SU-DHL-6 (cell line): Measurements from ENCODE around the gene SFI1.

ENCODE experiments used
- EZH2phosphoT487 ChIP-seq: fragments of 200-600 bp; sonication (generic), shearing (Covaris generic); conservative IDR thresholded peaks from 2 replicates; pipeline ENCODE4 v1.6.1; 2018; ENCODE audit warnings: mild to moderate bottlenecking, antibody characterized with exemption, low read length, moderate library complexity, mixed read lengths
- TF ChIP-seq, protein P1 (sequence below): fragments of 200-600 bp; sonication (generic); IDR thresholded peaks from one replicate; pipeline ENCODE4 v1.5.1; 2017; ENCODE audit warnings: antibody characterized with exemption, mild to moderate bottlenecking, low read length, moderate library complexity; ENCODE audit not compliant: insufficient read depth, poor library complexity, severe bottlenecking

DNA sequence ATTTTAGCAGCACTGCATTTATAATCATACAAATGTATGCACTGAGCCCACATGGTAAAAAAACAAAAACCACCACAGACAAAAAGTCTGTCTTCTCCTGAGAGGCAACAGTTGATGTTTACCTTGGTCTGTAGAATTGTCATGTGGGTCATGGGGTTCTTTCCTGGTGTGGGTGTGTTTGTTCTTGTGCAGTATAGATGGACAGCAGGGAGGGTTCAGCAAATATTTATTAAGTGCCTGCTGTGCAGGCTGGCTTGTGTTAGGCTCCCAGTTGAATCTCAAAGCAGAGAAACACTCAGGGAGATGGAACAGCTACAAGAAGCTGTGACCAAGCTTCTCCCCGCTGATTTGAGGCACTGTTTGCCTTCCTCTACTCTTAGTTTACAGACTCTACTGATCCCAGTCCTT is 83.5 kb downstream of the SFI1 start:
- TF ChIP-seq, protein P1, sequence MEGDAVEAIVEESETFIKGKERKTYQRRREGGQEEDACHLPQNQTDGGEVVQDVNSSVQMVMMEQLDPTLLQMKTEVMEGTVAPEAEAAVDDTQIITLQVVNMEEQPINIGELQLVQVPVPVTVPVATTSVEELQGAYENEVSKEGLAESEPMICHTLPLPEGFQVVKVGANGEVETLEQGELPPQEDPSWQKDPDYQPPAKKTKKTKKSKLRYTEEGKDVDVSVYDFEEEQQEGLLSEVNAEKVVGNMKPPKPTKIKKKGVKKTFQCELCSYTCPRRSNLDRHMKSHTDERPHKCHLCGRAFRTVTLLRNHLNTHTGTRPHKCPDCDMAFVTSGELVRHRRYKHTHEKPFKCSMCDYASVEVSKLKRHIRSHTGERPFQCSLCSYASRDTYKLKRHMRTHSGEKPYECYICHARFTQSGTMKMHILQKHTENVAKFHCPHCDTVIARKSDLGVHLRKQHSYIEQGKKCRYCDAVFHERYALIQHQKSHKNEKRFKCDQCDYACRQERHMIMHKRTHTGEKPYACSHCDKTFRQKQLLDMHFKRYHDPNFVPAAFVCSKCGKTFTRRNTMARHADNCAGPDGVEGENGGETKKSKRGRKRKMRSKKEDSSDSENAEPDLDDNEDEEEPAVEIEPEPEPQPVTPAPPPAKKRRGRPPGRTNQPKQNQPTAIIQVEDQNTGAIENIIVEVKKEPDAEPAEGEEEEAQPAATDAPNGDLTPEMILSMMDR, result no peak
- TF ChIP-seq EZH2phosphoT487, result no peak
